K562 (cell line): Measurements from ENCODE around the gene PRR35. TPM values are rescaled to one million over a fixed set of nuclear protein-coding genes. Genes with fewer than 3 reads are reported as not detected.

Experiments used
- BHLHE40 ChIP-seq: IDR thresholded peaks from 2 replicates; pipeline ENCODE4 v1.6.1; 2011; ENCODE audit warnings: low read length, improper control_type of control experiment
- JUN ChIP-seq, 2 experiments: sonication (generic) in 1 of 2; formaldehyde crosslinking in 1 of 2; IDR thresholded peaks; 2 replicates each; pipeline versions ENCODE4 v1.6.1 to v1.8.0; 2012 to 2022; ENCODE audit warnings: borderline replicate concordance in 2 of 2, mild to moderate bottlenecking in 2 of 2, improper control_type of control experiment in 1 of 2, low read depth in 1 of 2, low read length in 1 of 2, missing genetic modification reagents in 1 of 2
- MCM2 ChIP-seq: fragments of 450-650 bp; IDR thresholded peaks from 2 replicates; pipeline ENCODE4 v1.6.1; 2017; ENCODE audit warnings: low read depth, mild to moderate bottlenecking
- NFATC3 ChIP-seq: fragments of 450-650 bp; IDR thresholded peaks from 2 replicates; pipeline ENCODE4 v1.6.1; 2017; ENCODE audit warnings: mild to moderate bottlenecking
- NFRKB ChIP-seq: fragments of 450-650 bp; IDR thresholded peaks from 2 replicates; pipeline ENCODE4 v1.6.1; 2016; ENCODE audit warnings: low read depth
- POLR2AphosphoS5 ChIP-seq: IDR thresholded peaks from 2 replicates; pipeline ENCODE4 v1.6.1; 2011; ENCODE audit warnings: mild to moderate bottlenecking, low read depth, low read length, moderate library complexity; ENCODE audit not compliant: control insufficient read depth, insufficient read depth
- polyA plus RNA-seq, 8 experiments: library from polyadenylated mRNA; depleted of rRNA in 4 of 8; stranded (reverse) in 5 of 8; unstranded in 3 of 8; fragments of >200 nt; fragmentation: Nextera tagmentation in 2 of 8; fragmentation: Illumina TruSeq in 1 of 8; extraction: Ambion mirVana in 2 of 8; extraction: Trizol in 1 of 8; gene quantifications; 2 replicates each; pipeline versions ENCODE4 v1.2.1 to v1.2.3, GENCODE V29; 2011 to 2014; ENCODE audit warnings: inconsistent platforms in 1 of 8, missing spikeins in 1 of 8
- total RNA-seq, 7 experiments: library from RNA; depleted of rRNA in 6 of 7; stranded (reverse); fragments of >200 nt in 6 of 7; fragmentation: Illumina TruSeq in 2 of 7; extraction: Trizol in 2 of 7; gene quantifications; 2 replicates each; pipeline versions ENCODE4 v1.2.1 to v1.2.3, GENCODE V29; 2011 to 2021; ENCODE audit warnings: low replicate concordance in 1 of 7
- TF ChIP-seq, protein P1 (sequence below): sonication (generic); formaldehyde crosslinking; IDR thresholded peaks from 2 replicates; pipeline ENCODE4 v1.8.0; 2022; ENCODE audit warnings: missing genetic modification reagents, mild to moderate bottlenecking, borderline replicate concordance
- TF ChIP-seq, protein P2 (sequence below): fragments of 450-650 bp; IDR thresholded peaks from 2 replicates; pipeline ENCODE4 v1.6.1; 2016
- TF ChIP-seq, protein P3 (sequence below): conservative IDR thresholded peaks from 2 replicates; pipeline ENCODE4 v1.6.1; 2011; ENCODE audit warnings: low read depth, mild to moderate bottlenecking, low read length; ENCODE audit not compliant: control insufficient read depth
- TF ChIP-seq, protein P4 (sequence below): IDR thresholded peaks from 2 replicates; pipeline ENCODE4 v1.6.1; 2011; ENCODE audit not compliant: insufficient read length; ENCODE audit errors: extremely low read depth
- TF ChIP-seq, protein P5 (sequence below): sonication (generic); formaldehyde crosslinking; IDR thresholded peaks from 2 replicates; pipeline ENCODE4 v1.8.1; 2023; ENCODE audit warnings: missing genetic modification reagents, mild to moderate bottlenecking, borderline replicate concordance
- TF ChIP-seq, protein P6 (sequence below): fragments of 450-650 bp; IDR thresholded peaks from 2 replicates; pipeline ENCODE4 v1.6.1; 2016; ENCODE audit warnings: missing biosample characterization, missing genetic modification characterization

PRR35 gene
- total and polyA plus RNA-seq, 9 of the 15 experiments (the other 6 are each of a cell fraction or from before 2014, with no cell fraction given), result 0.17 to 0.45 (median 0.21) TPM; not detected in 5

DNA sequence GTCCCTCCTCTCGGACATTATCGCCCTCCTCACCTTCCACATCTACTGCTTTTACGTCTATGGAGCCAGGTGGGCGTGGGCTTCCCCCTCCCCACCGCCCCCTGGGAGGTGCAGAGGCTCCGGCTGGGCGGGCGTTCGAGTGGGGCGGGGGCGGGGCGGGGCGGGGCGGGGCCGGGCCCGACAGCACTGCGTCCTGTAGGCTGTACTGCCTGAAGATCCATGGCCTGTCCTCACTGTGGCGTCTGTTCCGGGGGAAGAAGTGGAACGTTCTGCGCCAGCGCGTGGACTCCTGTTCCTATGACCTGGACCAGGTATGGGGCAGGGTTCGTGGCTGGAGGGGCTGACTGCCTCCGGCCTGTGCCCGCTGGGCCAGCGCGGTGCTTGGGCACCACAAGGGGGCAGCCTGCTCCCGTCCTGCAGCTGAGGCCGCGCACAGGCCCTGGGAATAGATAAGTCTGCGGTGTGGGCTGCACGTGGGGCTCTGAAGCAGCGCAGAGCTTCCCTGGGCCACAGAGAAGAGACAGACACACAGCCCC is 18.7 kb downstream of the PRR35 start (continued):
- TF ChIP-seq, protein P1, sequence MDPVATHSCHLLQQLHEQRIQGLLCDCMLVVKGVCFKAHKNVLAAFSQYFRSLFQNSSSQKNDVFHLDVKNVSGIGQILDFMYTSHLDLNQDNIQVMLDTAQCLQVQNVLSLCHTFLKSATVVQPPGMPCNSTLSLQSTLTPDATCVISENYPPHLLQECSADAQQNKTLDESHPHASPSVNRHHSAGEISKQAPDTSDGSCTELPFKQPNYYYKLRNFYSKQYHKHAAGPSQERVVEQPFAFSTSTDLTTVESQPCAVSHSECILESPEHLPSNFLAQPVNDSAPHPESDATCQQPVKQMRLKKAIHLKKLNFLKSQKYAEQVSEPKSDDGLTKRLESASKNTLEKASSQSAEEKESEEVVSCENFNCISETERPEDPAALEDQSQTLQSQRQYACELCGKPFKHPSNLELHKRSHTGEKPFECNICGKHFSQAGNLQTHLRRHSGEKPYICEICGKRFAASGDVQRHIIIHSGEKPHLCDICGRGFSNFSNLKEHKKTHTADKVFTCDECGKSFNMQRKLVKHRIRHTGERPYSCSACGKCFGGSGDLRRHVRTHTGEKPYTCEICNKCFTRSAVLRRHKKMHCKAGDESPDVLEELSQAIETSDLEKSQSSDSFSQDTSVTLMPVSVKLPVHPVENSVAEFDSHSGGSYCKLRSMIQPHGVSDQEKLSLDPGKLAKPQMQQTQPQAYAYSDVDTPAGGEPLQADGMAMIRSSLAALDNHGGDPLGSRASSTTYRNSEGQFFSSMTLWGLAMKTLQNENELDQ (CRISPR knock-in tag), result no peak
- TF ChIP-seq BHLHE40, result peak; percentile 99
- TF ChIP-seq, protein P2, sequence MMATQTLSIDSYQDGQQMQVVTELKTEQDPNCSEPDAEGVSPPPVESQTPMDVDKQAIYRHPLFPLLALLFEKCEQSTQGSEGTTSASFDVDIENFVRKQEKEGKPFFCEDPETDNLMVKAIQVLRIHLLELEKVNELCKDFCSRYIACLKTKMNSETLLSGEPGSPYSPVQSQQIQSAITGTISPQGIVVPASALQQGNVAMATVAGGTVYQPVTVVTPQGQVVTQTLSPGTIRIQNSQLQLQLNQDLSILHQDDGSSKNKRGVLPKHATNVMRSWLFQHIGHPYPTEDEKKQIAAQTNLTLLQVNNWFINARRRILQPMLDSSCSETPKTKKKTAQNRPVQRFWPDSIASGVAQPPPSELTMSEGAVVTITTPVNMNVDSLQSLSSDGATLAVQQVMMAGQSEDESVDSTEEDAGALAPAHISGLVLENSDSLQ, result no peak
- TF ChIP-seq, protein P3, sequence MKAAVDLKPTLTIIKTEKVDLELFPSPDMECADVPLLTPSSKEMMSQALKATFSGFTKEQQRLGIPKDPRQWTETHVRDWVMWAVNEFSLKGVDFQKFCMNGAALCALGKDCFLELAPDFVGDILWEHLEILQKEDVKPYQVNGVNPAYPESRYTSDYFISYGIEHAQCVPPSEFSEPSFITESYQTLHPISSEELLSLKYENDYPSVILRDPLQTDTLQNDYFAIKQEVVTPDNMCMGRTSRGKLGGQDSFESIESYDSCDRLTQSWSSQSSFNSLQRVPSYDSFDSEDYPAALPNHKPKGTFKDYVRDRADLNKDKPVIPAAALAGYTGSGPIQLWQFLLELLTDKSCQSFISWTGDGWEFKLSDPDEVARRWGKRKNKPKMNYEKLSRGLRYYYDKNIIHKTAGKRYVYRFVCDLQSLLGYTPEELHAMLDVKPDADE, result peak; percentile 75; the same call in 1 of the 2 replicates
- no peak for TF ChIP-seq MCM2
- no peak for TF ChIP-seq NFRKB
- TF ChIP-seq NFATC3, result no peak
- TF ChIP-seq, protein P4, sequence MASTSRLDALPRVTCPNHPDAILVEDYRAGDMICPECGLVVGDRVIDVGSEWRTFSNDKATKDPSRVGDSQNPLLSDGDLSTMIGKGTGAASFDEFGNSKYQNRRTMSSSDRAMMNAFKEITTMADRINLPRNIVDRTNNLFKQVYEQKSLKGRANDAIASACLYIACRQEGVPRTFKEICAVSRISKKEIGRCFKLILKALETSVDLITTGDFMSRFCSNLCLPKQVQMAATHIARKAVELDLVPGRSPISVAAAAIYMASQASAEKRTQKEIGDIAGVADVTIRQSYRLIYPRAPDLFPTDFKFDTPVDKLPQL, result no peak
- peak; percentile 59; the same call in 1 of the 2 replicates for TF ChIP-seq JUN (IDR thresholded peaks at IDR 0.05; ENCODE audit: borderline replicate concordance, low read depth, low read length)
- no peak for TF ChIP-seq JUN (CRISPR knock-in tag; IDR thresholded peaks at IDR 0.05; ENCODE audit: borderline replicate concordance)
- TF ChIP-seq, protein P5, sequence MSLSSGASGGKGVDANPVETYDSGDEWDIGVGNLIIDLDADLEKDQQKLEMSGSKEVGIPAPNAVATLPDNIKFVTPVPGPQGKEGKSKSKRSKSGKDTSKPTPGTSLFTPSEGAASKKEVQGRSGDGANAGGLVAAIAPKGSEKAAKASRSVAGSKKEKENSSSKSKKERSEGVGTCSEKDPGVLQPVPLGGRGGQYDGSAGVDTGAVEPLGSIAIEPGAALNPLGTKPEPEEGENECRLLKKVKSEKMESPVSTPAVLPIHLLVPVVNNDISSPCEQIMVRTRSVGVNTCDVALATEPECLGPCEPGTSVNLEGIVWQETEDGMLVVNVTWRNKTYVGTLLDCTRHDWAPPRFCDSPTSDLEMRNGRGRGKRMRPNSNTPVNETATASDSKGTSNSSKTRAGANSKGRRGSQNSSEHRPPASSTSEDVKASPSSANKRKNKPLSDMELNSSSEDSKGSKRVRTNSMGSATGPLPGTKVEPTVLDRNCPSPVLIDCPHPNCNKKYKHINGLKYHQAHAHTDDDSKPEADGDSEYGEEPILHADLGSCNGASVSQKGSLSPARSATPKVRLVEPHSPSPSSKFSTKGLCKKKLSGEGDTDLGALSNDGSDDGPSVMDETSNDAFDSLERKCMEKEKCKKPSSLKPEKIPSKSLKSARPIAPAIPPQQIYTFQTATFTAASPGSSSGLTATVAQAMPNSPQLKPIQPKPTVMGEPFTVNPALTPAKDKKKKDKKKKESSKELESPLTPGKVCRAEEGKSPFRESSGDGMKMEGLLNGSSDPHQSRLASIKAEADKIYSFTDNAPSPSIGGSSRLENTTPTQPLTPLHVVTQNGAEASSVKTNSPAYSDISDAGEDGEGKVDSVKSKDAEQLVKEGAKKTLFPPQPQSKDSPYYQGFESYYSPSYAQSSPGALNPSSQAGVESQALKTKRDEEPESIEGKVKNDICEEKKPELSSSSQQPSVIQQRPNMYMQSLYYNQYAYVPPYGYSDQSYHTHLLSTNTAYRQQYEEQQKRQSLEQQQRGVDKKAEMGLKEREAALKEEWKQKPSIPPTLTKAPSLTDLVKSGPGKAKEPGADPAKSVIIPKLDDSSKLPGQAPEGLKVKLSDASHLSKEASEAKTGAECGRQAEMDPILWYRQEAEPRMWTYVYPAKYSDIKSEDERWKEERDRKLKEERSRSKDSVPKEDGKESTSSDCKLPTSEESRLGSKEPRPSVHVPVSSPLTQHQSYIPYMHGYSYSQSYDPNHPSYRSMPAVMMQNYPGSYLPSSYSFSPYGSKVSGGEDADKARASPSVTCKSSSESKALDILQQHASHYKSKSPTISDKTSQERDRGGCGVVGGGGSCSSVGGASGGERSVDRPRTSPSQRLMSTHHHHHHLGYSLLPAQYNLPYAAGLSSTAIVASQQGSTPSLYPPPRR (CRISPR knock-in tag), result peak; percentile 93
- TF ChIP-seq, protein P6, sequence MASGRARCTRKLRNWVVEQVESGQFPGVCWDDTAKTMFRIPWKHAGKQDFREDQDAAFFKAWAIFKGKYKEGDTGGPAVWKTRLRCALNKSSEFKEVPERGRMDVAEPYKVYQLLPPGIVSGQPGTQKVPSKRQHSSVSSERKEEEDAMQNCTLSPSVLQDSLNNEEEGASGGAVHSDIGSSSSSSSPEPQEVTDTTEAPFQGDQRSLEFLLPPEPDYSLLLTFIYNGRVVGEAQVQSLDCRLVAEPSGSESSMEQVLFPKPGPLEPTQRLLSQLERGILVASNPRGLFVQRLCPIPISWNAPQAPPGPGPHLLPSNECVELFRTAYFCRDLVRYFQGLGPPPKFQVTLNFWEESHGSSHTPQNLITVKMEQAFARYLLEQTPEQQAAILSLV, result no peak
- peak; percentile 30; the same call in 1 of the 2 replicates for TF ChIP-seq POLR2AphosphoS5
